HepG2 (cell line): ENCODE data around the gene LOC128125822.

Source experiments
- BRF2 ChIP-seq: sonication (generic); formaldehyde crosslinking; IDR thresholded peaks from 2 replicates; pipeline ENCODE4 v1.8.1; 2022; ENCODE audit warnings: mild to moderate bottlenecking, missing genetic modification reagents
- CERS6 ChIP-seq: sonication (generic); formaldehyde crosslinking; IDR thresholded peaks from 2 replicates; pipeline ENCODE4 v1.5.0; 2020; ENCODE audit warnings: missing genetic modification reagents
- HIC2 ChIP-seq: sonication (generic); formaldehyde crosslinking; IDR thresholded peaks from 2 replicates; pipeline ENCODE4 v1.9.0; 2022; ENCODE audit warnings: low read depth, missing genetic modification reagents
- HOXA5 ChIP-seq: sonication (generic); formaldehyde crosslinking; IDR thresholded peaks from 2 replicates; pipeline ENCODE4 v1.4.0; 2020; ENCODE audit warnings: missing genetic modification reagents
- MED13 ChIP-seq: sonication (generic); formaldehyde crosslinking; IDR thresholded peaks from 2 replicates; pipeline ENCODE4 v1.5.0; 2020; ENCODE audit warnings: missing genetic modification reagents
- MIXL1 ChIP-seq: IDR thresholded peaks from 2 replicates; pipeline ENCODE4 v1.6.1; 2016
- NCOR1 ChIP-seq: fragments of 200-600 bp; sonication (generic); IDR thresholded peaks from 2 replicates; pipeline ENCODE4 v1.7.0; 2017; ENCODE audit warnings: antibody characterized with exemption, low read length, borderline replicate concordance
- POGZ ChIP-seq: sonication (generic); formaldehyde crosslinking; IDR thresholded peaks from 2 replicates; pipeline ENCODE4 v1.4.0; 2020; ENCODE audit warnings: mild to moderate bottlenecking, missing genetic modification reagents
- POLR2AphosphoS2 ChIP-seq: IDR thresholded peaks from 2 replicates; pipeline ENCODE4 v1.6.1; 2011; ENCODE audit warnings: low read depth, low read length, improper control_type of control experiment
- PRDM4 ChIP-seq: sonication (generic); formaldehyde crosslinking; IDR thresholded peaks from 2 replicates; pipeline ENCODE4 v1.9.0; 2021; ENCODE audit warnings: missing genetic modification reagents, borderline replicate concordance
- SIX4 ChIP-seq: sonication (generic); formaldehyde crosslinking; IDR thresholded peaks from 2 replicates; pipeline ENCODE4 v1.4.0; 2020; ENCODE audit warnings: missing genetic modification reagents
- TBP ChIP-seq: sonication (generic); formaldehyde crosslinking; IDR thresholded peaks from 2 replicates; pipeline ENCODE4 v1.5.0; 2020; ENCODE audit warnings: missing genetic modification reagents
- ZEB1 ChIP-seq: IDR thresholded peaks from 2 replicates; pipeline ENCODE4 v1.6.1; 2012; ENCODE audit warnings: mild to moderate bottlenecking, low read depth, inconsistent platforms; ENCODE audit not compliant: insufficient replicate concordance
- ZFP82 ChIP-seq: sonication (generic); formaldehyde crosslinking; IDR thresholded peaks from 2 replicates; pipeline ENCODE4 v1.5.1; 2020; ENCODE audit warnings: mild to moderate bottlenecking, missing genetic modification reagents, borderline replicate concordance
- ZNF234 ChIP-seq: sonication (generic); formaldehyde crosslinking; conservative IDR thresholded peaks from 2 replicates; pipeline ENCODE4 v1.5.1; 2020; ENCODE audit warnings: mild to moderate bottlenecking, missing genetic modification reagents
- ZNF264 ChIP-seq: sonication (generic); formaldehyde crosslinking; IDR thresholded peaks from 2 replicates; pipeline ENCODE4 v1.4.0; 2020; ENCODE audit warnings: missing genetic modification reagents
- ZNF607 ChIP-seq: sonication (generic); formaldehyde crosslinking; IDR thresholded peaks from 2 replicates; pipeline ENCODE4 v1.5.1; 2020; ENCODE audit warnings: missing genetic modification reagents, mild to moderate bottlenecking, borderline replicate concordance
- ZNF710 ChIP-seq: sonication (generic); formaldehyde crosslinking; IDR thresholded peaks from 2 replicates; pipeline ENCODE4 v1.5.0; 2020; ENCODE audit warnings: mild to moderate bottlenecking, missing genetic modification reagents, borderline replicate concordance
- ZNF816 ChIP-seq: sonication (generic); formaldehyde crosslinking; IDR thresholded peaks from 2 replicates; pipeline ENCODE4 v1.8.0; 2022; ENCODE audit warnings: missing genetic modification reagents, mild to moderate bottlenecking, borderline replicate concordance
- ZSCAN12 ChIP-seq: sonication (generic); formaldehyde crosslinking; IDR thresholded peaks from 2 replicates; pipeline ENCODE4 v1.9.0; 2021; ENCODE audit warnings: mild to moderate bottlenecking, missing genetic modification reagents

The LOC128125822 gene

GRCh38 chr6:63573076-63573898, 1.0 kb downstream of the LOC128125822 start (continued):
- TF ChIP-seq ZNF710 (CRISPR knock-in tag): peak; percentile 56
- no peak; the same call in 1 of the 2 replicates for TF ChIP-seq POLR2AphosphoS2
- no peak; the same call in 1 of the 2 replicates for TF ChIP-seq NCOR1
- 0 out of 2 replicates have a peak, but pooled peaks have one; percentile 16 for TF ChIP-seq CERS6
- TF ChIP-seq ZNF607 (CRISPR knock-in tag): peak; percentile 88
- peak; percentile 58; the same call in 1 of the 2 replicates for TF ChIP-seq POGZ (CRISPR knock-in tag)
- peak; percentile 99 for TF ChIP-seq SIX4 (CRISPR knock-in tag)
- TF ChIP-seq HIC2: no peak; the same call in 1 of the 2 replicates
- no peak; the same call in 1 of the 2 replicates for TF ChIP-seq TBP (CRISPR knock-in tag)
- TF ChIP-seq ZNF234 (CRISPR knock-in tag): peak; percentile 87; the same call in 1 of the 2 replicates
- peak; percentile 80 for TF ChIP-seq MIXL1 (CRISPR knock-in tag)
- TF ChIP-seq ZFP82 (CRISPR knock-in tag): 0 out of 2 replicates have a peak, but pooled peaks have one; percentile 29
- TF ChIP-seq ZEB1: peak; percentile 97
- TF ChIP-seq HOXA5 (CRISPR knock-in tag): 0 out of 2 replicates have a peak, but pooled peaks have one; percentile 72
- TF ChIP-seq MED13 (CRISPR knock-in tag): peak; percentile 88
- peak; percentile 28; the same call in 1 of the 2 replicates for TF ChIP-seq ZNF816 (CRISPR knock-in tag)
- no peak; the same call in 1 of the 2 replicates for TF ChIP-seq ZSCAN12 (CRISPR knock-in tag)
- TF ChIP-seq ZNF264 (CRISPR knock-in tag): no peak; the same call in 1 of the 2 replicates
- TF ChIP-seq PRDM4 (CRISPR knock-in tag): no peak
- no peak for TF ChIP-seq BRF2 (CRISPR knock-in tag)
